PC-9 (cell line): ENCODE measurements around the gene TMEM171. TPM values are rescaled to one million over a fixed set of nuclear protein-coding genes. Genes with fewer than 3 reads are reported as not detected.

Experiments
- BruUV-seq: library from RNA; stranded (reverse); fragments of 400-500 nt; replicated peaks from 2 replicates; lab custom pipeline; 2021; lab: Mats Ljungman, UMichigan
- CTCF ChIA-PET: fragments of 300-600 bp; sonication (Branson Sonifier 250); formaldehyde crosslinking; loops from one replicate; lab custom pipeline; 2022; ENCODE audit warnings: antibody characterized with exemption; lab: Charles Lee
- POLR2A ChIA-PET: fragments of 300-600 bp; sonication (Branson Sonifier 250); formaldehyde crosslinking; loops from one replicate; lab custom pipeline; 2022; ENCODE audit warnings: antibody characterized with exemption; ENCODE audit not compliant: unreplicated experiment; lab: Charles Lee
- DNase-seq, 2 experiments: peaks; one replicate each; pipeline versions ENCODE4 v3.0.0 to v3.0.0-alpha.2; 2015 to 2022; ENCODE audit warnings: mixed read lengths in 1 of 2
- H2AFZ ChIP-seq: fragments of 200-600 bp; sonication (generic); 2 replicates; pipeline ENCODE4 v1.8.1; 2017; ENCODE audit warnings: antibody characterized with exemption
- H3F3A ChIP-seq: fragments of 200-600 bp; sonication (generic); 2 replicates; pipeline ENCODE4 v1.8.1; 2017; ENCODE audit warnings: antibody characterized with exemption, mild to moderate bottlenecking, low read depth; ENCODE audit not compliant: insufficient read depth
- H3K27ac ChIP-seq: fragments of 200-600 bp; sonication (generic); 2 replicates; pipeline ENCODE4 v1.6.1; 2016; ENCODE audit warnings: mixed run types
- H3K27me3 ChIP-seq: fragments of 200-600 bp; sonication (generic); 2 replicates; pipeline ENCODE4 v1.6.1; 2016; ENCODE audit warnings: low read depth, mixed run types; ENCODE audit not compliant: insufficient read depth
- H3K36me3 ChIP-seq: fragments of 200-600 bp; sonication (generic); 2 replicates; pipeline ENCODE4 v1.6.1; 2016; ENCODE audit warnings: low read depth, mixed run types
- H3K4me1 ChIP-seq: fragments of 200-600 bp; sonication (generic); replicated peaks from 2 replicates; pipeline ENCODE4 v1.6.1; 2016; ENCODE audit warnings: mixed run types; ENCODE audit not compliant: insufficient read depth
- H3K4me2 ChIP-seq: fragments of 200-600 bp; sonication (generic); 2 replicates; pipeline ENCODE4 v1.6.1; 2017; ENCODE audit warnings: mixed run types
- H3K4me3 ChIP-seq: fragments of 200-600 bp; sonication (generic); 2 replicates; pipeline ENCODE4 v1.6.1; 2016; ENCODE audit warnings: mixed run types
- H3K79me2 ChIP-seq: fragments of 200-600 bp; sonication (generic); 2 replicates; pipeline ENCODE4 v1.6.1; 2017; ENCODE audit warnings: low read depth, mixed run types
- H3K9me2 ChIP-seq: fragments of 200-600 bp; sonication (generic); 2 replicates; pipeline ENCODE4 v1.8.1; 2017; ENCODE audit warnings: mild to moderate bottlenecking; ENCODE audit not compliant: insufficient read depth
- H3K9me3 ChIP-seq: fragments of 200-600 bp; sonication (generic); 2 replicates; pipeline ENCODE4 v1.8.1; 2016; ENCODE audit warnings: low read depth; ENCODE audit not compliant: insufficient read depth
- H4K20me1 ChIP-seq: fragments of 200-600 bp; sonication (generic); 2 replicates; pipeline ENCODE4 v1.8.1; 2017; ENCODE audit not compliant: insufficient read depth
- EZH2 ChIP-seq: fragments of 200-600 bp; sonication (generic); IDR thresholded peaks from 2 replicates; pipeline ENCODE4 v1.8.0; 2017; ENCODE audit warnings: antibody characterized with exemption, low read depth
- intact Hi-C: fragments of 100-400 bp; cut with micrococcal nuclease; formaldehyde crosslinking; loops from one replicate; pipeline ENCODE4 v1.10.0; 2022; ENCODE audit not compliant: unreplicated experiment
- total RNA-seq: library from RNA; stranded (reverse); gene quantifications from 2 replicates; pipeline ENCODE4 v1.2.3, GENCODE V29; 2021
- TF ChIP-seq, protein P1 (sequence below): fragments of 200-600 bp; sonication (generic); conservative IDR thresholded peaks from 2 replicates; pipeline ENCODE4 v1.6.1; 2017; ENCODE audit warnings: mixed run types, antibody characterized with exemption, mild to moderate bottlenecking, moderate library complexity

The TMEM171 gene
- total RNA-seq, 1 experiment from 2014 or later, result 7.8 TPM

DNA sequence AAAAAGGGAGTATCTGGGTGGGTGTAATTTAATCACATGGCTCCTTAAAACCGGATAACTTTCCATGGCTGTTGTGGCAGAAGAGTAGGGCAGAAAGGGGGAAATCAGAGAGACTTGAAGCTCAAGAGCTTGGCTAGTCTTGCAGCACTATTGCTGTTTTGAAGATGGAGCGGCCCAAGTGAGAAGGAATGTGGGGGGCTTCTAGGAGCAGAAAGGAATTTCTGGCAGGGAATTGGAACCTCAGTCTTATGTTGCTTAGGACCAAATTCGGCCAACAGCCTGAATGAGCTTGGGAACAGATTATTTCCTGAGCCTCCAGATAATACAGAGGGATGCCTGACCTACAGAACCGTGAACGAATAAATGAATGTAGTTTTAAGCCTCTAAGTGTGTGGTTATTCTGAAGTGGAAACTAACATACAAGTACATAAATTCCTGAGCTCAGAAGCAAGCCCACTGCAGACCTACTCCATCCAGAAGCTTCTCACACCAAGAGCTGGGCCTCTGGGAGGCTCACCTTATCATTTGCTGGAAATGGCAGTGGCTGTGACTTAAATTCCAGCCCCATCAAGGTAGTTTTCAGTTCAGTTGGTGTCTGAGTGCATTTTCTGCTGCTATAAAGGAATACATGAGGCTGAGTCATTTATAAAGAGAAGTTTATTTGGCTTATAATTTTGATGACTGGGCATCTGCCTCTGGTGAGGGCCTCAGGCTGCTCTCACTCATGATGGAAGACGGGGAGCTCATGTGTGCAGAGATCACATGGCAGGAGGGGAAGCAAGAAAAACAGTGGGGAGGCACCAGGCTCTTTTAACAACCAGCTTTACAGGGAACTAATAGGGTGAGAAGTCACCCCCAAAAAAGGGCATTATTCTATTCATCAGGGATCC lies 37.3 kb downstream of the TMEM171 start:
- no peak for DNase-seq
- no peaks in the 10 kb centered on the region for H3K4me1 ChIP-seq
- no peak overlapping the region for H3K4me3 ChIP-seq
- H3K9me2 ChIP-seq, result no peaks in the 10 kb centered on the region
- H3K27me3 ChIP-seq, result no peaks in the 10 kb centered on the region
- no peaks in the 10 kb centered on the region for H3F3A ChIP-seq
- no TSS peak for BruUV-seq
- POLR2A ChIA-PET, result no interaction called here
- no peak overlapping the region for H3K27ac ChIP-seq
- H3K4me2 ChIP-seq, result no peak overlapping the region
- no peak overlapping the region for H2AFZ ChIP-seq
- no peak for TF ChIP-seq EZH2
- intact Hi-C loops, result no loop called here
- no peaks in the 10 kb centered on the region for H3K79me2 ChIP-seq
- no peaks in the 10 kb centered on the region for H4K20me1 ChIP-seq
- no peaks in the 10 kb centered on the region for H3K36me3 ChIP-seq
- CTCF ChIA-PET, result no interaction called here
- H3K9me3 ChIP-seq, result no peaks in the 10 kb centered on the region

DNA sequence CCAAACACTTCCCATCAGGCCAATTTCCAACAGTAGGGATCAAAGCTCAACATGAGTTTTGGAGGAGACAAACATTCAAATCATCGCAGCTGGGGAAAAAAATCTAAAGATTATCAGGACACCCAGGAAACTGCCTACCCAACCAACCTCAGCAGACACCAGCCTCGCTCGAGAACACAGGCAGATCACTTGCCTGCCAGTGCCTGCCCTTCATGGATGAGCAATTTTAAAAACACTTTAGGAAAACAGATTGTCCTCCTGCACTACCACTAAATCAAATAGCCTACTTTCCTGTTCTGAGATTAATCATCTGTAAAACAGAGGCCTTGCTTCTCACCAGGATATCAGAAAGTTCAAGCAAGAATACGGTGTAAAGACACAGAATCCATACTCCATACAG lies 37.9 kb downstream of the TMEM171 start:
- CTCF ChIA-PET, result no interaction called here
- TF ChIP-seq, protein P1, sequence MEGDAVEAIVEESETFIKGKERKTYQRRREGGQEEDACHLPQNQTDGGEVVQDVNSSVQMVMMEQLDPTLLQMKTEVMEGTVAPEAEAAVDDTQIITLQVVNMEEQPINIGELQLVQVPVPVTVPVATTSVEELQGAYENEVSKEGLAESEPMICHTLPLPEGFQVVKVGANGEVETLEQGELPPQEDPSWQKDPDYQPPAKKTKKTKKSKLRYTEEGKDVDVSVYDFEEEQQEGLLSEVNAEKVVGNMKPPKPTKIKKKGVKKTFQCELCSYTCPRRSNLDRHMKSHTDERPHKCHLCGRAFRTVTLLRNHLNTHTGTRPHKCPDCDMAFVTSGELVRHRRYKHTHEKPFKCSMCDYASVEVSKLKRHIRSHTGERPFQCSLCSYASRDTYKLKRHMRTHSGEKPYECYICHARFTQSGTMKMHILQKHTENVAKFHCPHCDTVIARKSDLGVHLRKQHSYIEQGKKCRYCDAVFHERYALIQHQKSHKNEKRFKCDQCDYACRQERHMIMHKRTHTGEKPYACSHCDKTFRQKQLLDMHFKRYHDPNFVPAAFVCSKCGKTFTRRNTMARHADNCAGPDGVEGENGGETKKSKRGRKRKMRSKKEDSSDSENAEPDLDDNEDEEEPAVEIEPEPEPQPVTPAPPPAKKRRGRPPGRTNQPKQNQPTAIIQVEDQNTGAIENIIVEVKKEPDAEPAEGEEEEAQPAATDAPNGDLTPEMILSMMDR, result no peak
- TF ChIP-seq EZH2, result no peak
- Histone ChIP-seq H3K27me3 (no peaks in the 10 kb centered on the region), H3K4me2 (no peak overlapping the region), H3F3A (no peaks in the 10 kb centered on the region), H4K20me1 (no peaks in the 10 kb centered on the region), H3K27ac (no peak overlapping the region), H3K36me3 (no peaks in the 10 kb centered on the region), H3K9me2 (no peaks in the 10 kb centered on the region), H3K4me1 (no peaks in the 10 kb centered on the region), H2AFZ (no peak overlapping the region), H3K4me3 (no peak overlapping the region), H3K79me2 (no peaks in the 10 kb centered on the region), H3K9me3 (no peaks in the 10 kb centered on the region)
- POLR2A ChIA-PET, result no interaction called here
- BruUV-seq, result no TSS peak
- no peak for DNase-seq
- intact Hi-C loops, result no loop called here

DNA sequence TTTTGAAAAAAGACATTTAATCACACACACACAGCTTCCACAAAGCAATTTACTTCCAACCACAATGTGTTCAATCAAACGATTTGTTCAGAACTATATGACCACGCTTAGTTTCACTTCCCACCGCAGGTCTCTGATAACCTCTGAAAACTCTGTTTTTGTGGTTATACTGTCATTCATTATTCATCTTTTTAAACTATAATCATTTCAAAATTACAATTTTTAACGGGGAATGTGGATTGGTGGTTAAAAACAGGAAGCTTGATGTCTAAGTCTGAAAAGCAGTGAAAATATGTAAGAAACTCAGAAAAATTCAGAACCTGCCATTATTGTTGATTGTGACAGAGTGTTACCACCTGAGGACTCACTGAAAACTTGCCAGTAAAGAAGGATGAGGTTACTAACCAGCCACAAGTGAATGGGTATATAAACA lies 39.9 kb downstream of the TMEM171 start:
- intact Hi-C loops, result no loop called here
- 0 out of 2 replicates have a peak overlapping the region, but pooled peaks have one; percentile 17 for H2AFZ ChIP-seq
- H3K4me2 ChIP-seq, result no peak overlapping the region
- H3K4me3 ChIP-seq, result no peak overlapping the region
- no peaks in the 10 kb centered on the region for H3K9me3 ChIP-seq
- no peaks in the 10 kb centered on the region for H3K36me3 ChIP-seq
- no peak overlapping the region for H3K27ac ChIP-seq
- no peaks in the 10 kb centered on the region for H4K20me1 ChIP-seq
- H3K4me1 ChIP-seq, result no peaks in the 10 kb centered on the region
- no peak for TF ChIP-seq EZH2
- TF ChIP-seq, protein P1, result no peak
- no peaks in the 10 kb centered on the region for H3K79me2 ChIP-seq
- DNase-seq, result no peak
- H3F3A ChIP-seq, result no peaks in the 10 kb centered on the region
- CTCF ChIA-PET, result no interaction called here
- no TSS peak for BruUV-seq
- no peaks in the 10 kb centered on the region for H3K27me3 ChIP-seq
- no peaks in the 10 kb centered on the region for H3K9me2 ChIP-seq
- POLR2A ChIA-PET, result no interaction called here
